Endothelial cell of umbilical vein (primary cell): Measurements from ENCODE around the gene SPPL2B. TPM values are rescaled to one million over a fixed set of nuclear protein-coding genes. Genes with fewer than 3 reads are reported as not detected.
A peak's percentile ranks its signal among the peaks of the same experiment; 100 is the strongest.

Experiments used
- BruUV-seq: library from RNA; stranded (reverse); fragments of 400-500 nt; replicated peaks from 2 replicates; lab custom pipeline; 2021; lab: Mats Ljungman, UMichigan
- CTCF ChIA-PET: fragments of 300-600, 350-600 bp; sonication (Branson Sonifier 250); formaldehyde crosslinking; loops from one replicate; lab custom pipeline; 2021; ENCODE audit warnings: antibody characterized with exemption, inconsistent platforms; lab: Charles Lee
- POLR2A ChIA-PET: fragments of 300-600, 350-600 bp; sonication (Branson Sonifier 250); formaldehyde crosslinking; loops from one replicate; lab custom pipeline; 2021; ENCODE audit warnings: antibody characterized with exemption, inconsistent platforms; lab: Charles Lee
- DNase-seq: peaks from one replicate; pipeline ENCODE4 v3.0.0-alpha.2; 2011; ENCODE audit warnings: low read depth, low spot score
- FAIRE-seq: peaks from 2 replicates; lab custom pipeline; 2011; peaks lifted over from hg19 to GRCh38; lab: Jason Lieb, UNC
- H2AFZ ChIP-seq: 2 replicates; pipeline ENCODE4 v1.6.0; 2012; ENCODE audit warnings: low read depth, low read length, control low read depth, inconsistent platforms
- H3K27ac ChIP-seq: 2 replicates; pipeline ENCODE4 v1.5.1; 2011; ENCODE audit warnings: low read depth, mild to moderate bottlenecking, control low read depth, low read length, moderate library complexity; ENCODE audit not compliant: insufficient read depth
- H3K27me3 ChIP-seq, 2 experiments: 2 replicates each; pipeline versions ENCODE4 v1.6.0 to v1.6.1; 2011; ENCODE audit warnings: low read length in 2 of 2, mixed read lengths in 1 of 2; ENCODE audit not compliant: control insufficient read depth in 2 of 2, insufficient read depth in 2 of 2
- H3K36me3 ChIP-seq, 2 experiments: 2 replicates in 1 of 2; 3 replicates in 1 of 2; pipeline ENCODE4 v1.5.1; 2011; ENCODE audit warnings: low read length in 2 of 2, mild to moderate bottlenecking in 1 of 2, moderate library complexity in 1 of 2; ENCODE audit not compliant: control insufficient read depth in 2 of 2, insufficient read depth in 2 of 2; ENCODE audit errors: extremely low read depth in 1 of 2
- H3K4me1 ChIP-seq: 3 replicates; pipeline ENCODE4 v1.5.1; 2011; ENCODE audit warnings: mild to moderate bottlenecking, low read length; ENCODE audit not compliant: control insufficient read depth, insufficient read depth; ENCODE audit errors: extremely low read depth
- H3K4me2 ChIP-seq: 2 replicates; pipeline ENCODE4 v1.6.1; 2011; ENCODE audit warnings: low read length, control low read depth, mixed read lengths; ENCODE audit not compliant: insufficient read depth
- H3K4me3 ChIP-seq, 3 experiments: fragments of 200-600 bp in 1 of 3; sonication (generic), shearing (Covaris generic) in 1 of 3; replicated peaks in 1 of 3; 2 replicates each; pipeline ENCODE4 v1.5.1; 2011 to 2016; ENCODE audit warnings: control low read depth in 3 of 3, low read length in 3 of 3, mild to moderate bottlenecking in 2 of 3, inconsistent platforms in 1 of 3, low read depth in 1 of 3, moderate library complexity in 1 of 3; ENCODE audit not compliant: insufficient read depth in 1 of 3
- H3K79me2 ChIP-seq: 2 replicates; pipeline ENCODE4 v1.6.0; 2012; ENCODE audit warnings: low read length, inconsistent platforms; ENCODE audit not compliant: control insufficient read depth, insufficient read depth
- H3K9ac ChIP-seq: replicated peaks from 2 replicates; pipeline ENCODE3; 2011; ENCODE audit warnings: low read length, control low read depth; ENCODE audit not compliant: insufficient read depth; ENCODE audit errors: extremely low read depth
- H3K9me1 ChIP-seq: replicated peaks from 3 replicates; pipeline ENCODE4 v1.6.0; 2011; ENCODE audit warnings: mild to moderate bottlenecking, low read length; ENCODE audit not compliant: control insufficient read depth, insufficient read depth; ENCODE audit errors: extremely low read depth
- H3K9me3 ChIP-seq: replicated peaks from 2 replicates; pipeline ENCODE4 v1.5.1; 2012; ENCODE audit warnings: low read length, inconsistent platforms; ENCODE audit not compliant: control insufficient read depth, insufficient read depth
- H4K20me1 ChIP-seq: replicated peaks from 2 replicates; pipeline ENCODE3; 2011; ENCODE audit warnings: mild to moderate bottlenecking, low read length; ENCODE audit not compliant: control insufficient read depth, insufficient read depth; ENCODE audit errors: extremely low read depth
- EZH2 ChIP-seq: IDR thresholded peaks from 2 replicates; pipeline ENCODE4 v1.6.1; 2012; ENCODE audit warnings: borderline replicate concordance, low read depth, mild to moderate bottlenecking, moderate library complexity, low read length, inconsistent platforms; ENCODE audit not compliant: severe bottlenecking
- FOS ChIP-seq: IDR thresholded peaks from 2 replicates; pipeline ENCODE4 v1.6.1; 2011; ENCODE audit warnings: mild to moderate bottlenecking, low read length, moderate library complexity, borderline replicate concordance; ENCODE audit not compliant: insufficient read depth
- GATA2 ChIP-seq: IDR thresholded peaks from 2 replicates; pipeline ENCODE4 v1.7.0; 2011; ENCODE audit warnings: low read depth, mild to moderate bottlenecking, moderate library complexity, mixed read lengths, low read length; ENCODE audit not compliant: insufficient read length, insufficient read depth
- JUN ChIP-seq: IDR thresholded peaks from 2 replicates; pipeline ENCODE4 v1.6.1; 2011; ENCODE audit warnings: borderline replicate concordance, low read depth; ENCODE audit not compliant: insufficient read length, insufficient read depth
- MYC ChIP-seq: IDR thresholded peaks from one replicate; pipeline ENCODE4 v1.6.1; 2011; ENCODE audit warnings: mild to moderate bottlenecking, low read depth, low read length
- POLR2A ChIP-seq: IDR thresholded peaks from 2 replicates; pipeline ENCODE4 v1.6.1; 2012; ENCODE audit warnings: low read depth, mild to moderate bottlenecking, control low read depth, low read length
- POLR2AphosphoS5 ChIP-seq: IDR thresholded peaks from 2 replicates; pipeline ENCODE4 v1.6.1; 2012; ENCODE audit warnings: low read depth, mild to moderate bottlenecking, control low read depth, low read length, moderate library complexity; ENCODE audit not compliant: insufficient read depth
- dilution Hi-C: fragments of 300-500 bp; cut with MboI; formaldehyde crosslinking; loops from one replicate; pipeline ENCODE4 v1.15.0; 2019; ENCODE audit warnings: low sequenced_read_pairs; ENCODE audit not compliant: extremely low pct_ligation_motif_present
- intact Hi-C: fragments of 100-400 bp; cut with micrococcal nuclease; formaldehyde crosslinking; loops from one replicate; pipeline ENCODE4 v1.10.0; 2022
- polyA plus RNA-seq, 4 experiments: library from polyadenylated mRNA; depleted of rRNA in 3 of 4; stranded (reverse) in 3 of 4; unstranded in 1 of 4; fragments of >200 nt; gene quantifications; 2 replicates each; pipeline versions ENCODE4 v1.2.1 to v1.2.3, GENCODE V29; 2011 to 2012; ENCODE audit warnings: missing spikeins in 1 of 4
- total RNA-seq: library from RNA; stranded (reverse); gene quantifications from 2 replicates; pipeline ENCODE4 v1.2.3, GENCODE V29; 2021
- TF ChIP-seq, protein P1 (sequence below), 2 donors: IDR thresholded peaks; 1 replicate in 1 of 2; 2 replicates in 1 of 2; pipeline ENCODE4 v1.5.1; 2011; ENCODE audit warnings: low read length in 2 of 2, mild to moderate bottlenecking in 2 of 2, moderate library complexity in 2 of 2, control low read depth in 1 of 2, inconsistent platforms in 1 of 2, low read depth in 1 of 2; ENCODE audit not compliant: insufficient read depth in 1 of 2; ENCODE audit errors: extremely low read depth in 1 of 2
- TF ChIP-seq, protein P2 (sequence below): IDR thresholded peaks from 2 replicates; pipeline ENCODE4 v1.6.1; 2011; ENCODE audit not compliant: insufficient read depth, insufficient read length

Gene SPPL2B
- total and polyA plus RNA-seq, 2 donors (not counting 3 experiments of a cell fraction or from before 2014, with no cell fraction given): 60.7 to 62.7 TPM

DNA sequence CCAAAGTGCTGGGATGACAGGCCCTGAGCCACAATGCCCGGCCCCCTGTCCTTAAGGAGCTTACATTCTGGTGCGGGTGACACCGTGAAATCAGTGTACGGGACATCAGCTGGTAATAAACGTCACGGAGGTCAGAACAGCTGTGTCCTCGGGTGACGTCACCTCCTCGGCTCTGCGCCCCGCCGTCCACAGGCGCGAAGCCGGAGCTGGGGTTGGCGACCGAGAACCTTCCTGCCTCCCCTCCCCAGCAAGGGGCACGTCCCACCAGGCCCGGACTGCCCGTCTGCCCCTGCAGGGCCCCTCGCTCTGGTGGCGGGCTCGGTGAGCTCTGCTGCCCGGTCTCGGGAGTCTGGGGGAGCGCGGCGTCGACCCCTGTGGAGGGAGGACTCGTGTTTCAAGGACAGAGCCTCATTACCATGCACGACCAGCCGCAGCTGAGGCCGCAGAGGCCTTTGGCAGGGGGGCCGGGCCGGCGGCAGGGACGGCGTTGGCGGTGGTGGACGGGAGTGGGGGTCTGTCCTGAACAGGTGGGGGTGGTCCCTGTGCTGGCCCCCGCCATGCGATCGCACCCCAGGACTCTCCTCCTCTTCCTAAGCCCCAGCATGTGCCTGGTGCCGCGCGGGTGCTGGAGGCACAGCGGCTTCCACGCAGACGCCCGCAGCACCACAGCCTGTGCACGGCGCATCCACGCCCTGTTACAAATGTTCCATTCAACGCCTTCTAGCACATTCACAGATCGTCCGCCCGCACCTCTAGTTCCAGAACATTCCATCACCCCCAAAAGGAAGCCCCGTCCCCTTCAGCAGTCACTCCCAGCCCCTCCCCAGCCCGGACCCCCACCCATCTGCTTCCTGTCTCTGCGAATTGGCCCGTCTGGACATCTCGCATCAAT, 25.9 kb upstream of the SPPL2B start:
- no peak for TF ChIP-seq MYC
- TF ChIP-seq, protein P1, sequence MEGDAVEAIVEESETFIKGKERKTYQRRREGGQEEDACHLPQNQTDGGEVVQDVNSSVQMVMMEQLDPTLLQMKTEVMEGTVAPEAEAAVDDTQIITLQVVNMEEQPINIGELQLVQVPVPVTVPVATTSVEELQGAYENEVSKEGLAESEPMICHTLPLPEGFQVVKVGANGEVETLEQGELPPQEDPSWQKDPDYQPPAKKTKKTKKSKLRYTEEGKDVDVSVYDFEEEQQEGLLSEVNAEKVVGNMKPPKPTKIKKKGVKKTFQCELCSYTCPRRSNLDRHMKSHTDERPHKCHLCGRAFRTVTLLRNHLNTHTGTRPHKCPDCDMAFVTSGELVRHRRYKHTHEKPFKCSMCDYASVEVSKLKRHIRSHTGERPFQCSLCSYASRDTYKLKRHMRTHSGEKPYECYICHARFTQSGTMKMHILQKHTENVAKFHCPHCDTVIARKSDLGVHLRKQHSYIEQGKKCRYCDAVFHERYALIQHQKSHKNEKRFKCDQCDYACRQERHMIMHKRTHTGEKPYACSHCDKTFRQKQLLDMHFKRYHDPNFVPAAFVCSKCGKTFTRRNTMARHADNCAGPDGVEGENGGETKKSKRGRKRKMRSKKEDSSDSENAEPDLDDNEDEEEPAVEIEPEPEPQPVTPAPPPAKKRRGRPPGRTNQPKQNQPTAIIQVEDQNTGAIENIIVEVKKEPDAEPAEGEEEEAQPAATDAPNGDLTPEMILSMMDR (IDR thresholded peaks at IDR 0.05; ENCODE audit: extremely low read depth in 1 of 2, insufficient read depth in 1 of 2, low read depth in 1 of 2, low read length in 2 of 2): no peak
- no peak for TF ChIP-seq POLR2A
- TF ChIP-seq, protein P2, sequence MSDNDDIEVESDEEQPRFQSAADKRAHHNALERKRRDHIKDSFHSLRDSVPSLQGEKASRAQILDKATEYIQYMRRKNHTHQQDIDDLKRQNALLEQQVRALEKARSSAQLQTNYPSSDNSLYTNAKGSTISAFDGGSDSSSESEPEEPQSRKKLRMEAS: no peak
- TF ChIP-seq POLR2AphosphoS5: no peak
- no peak for TF ChIP-seq FOS
- TF ChIP-seq JUN: peak; percentile 64
- TF ChIP-seq GATA2: no peak
- peak; percentile 51 for TF ChIP-seq EZH2
- Histone ChIP-seq H3K79me2 (no peaks in the 10 kb centered on the region), H3K27ac (no peak overlapping the region), H2AFZ (no peak overlapping the region), H3K4me2 (no peak overlapping the region), H3K9ac (no peak overlapping the region), H3K36me3 (no peaks in the 10 kb centered on the region), H4K20me1 (no peaks in the 10 kb centered on the region), H3K9me1 (no peaks in the 10 kb centered on the region), H3K27me3 (peaks cover 7 to 16% of the 10 kb centered on the region in 2 experiments), H3K4me3 (no peak overlapping the region), H3K4me1 (no peaks in the 10 kb centered on the region), H3K9me3 (no peaks in the 10 kb centered on the region)
- BruUV-seq: no TSS peak
- intact Hi-C loops (no loop called here), dilution Hi-C loops (no loop called here)
- POLR2A ChIA-PET: no interaction called here
- CTCF ChIA-PET: interaction anchor here (0.9 to 1.6 kb wide), 4 partner anchors 11 to 28 kb away, joined by 3 to 4 read pairs (median 3); no protein-coding TSS in a partner anchor
- FAIRE-seq: no peak
- peak; percentile 36 for DNase-seq
